SIG-M5 (cell line): ENCODE results near the gene LPGAT1.
"Not testable (repeated sequence)": the region's sequence is repeated elsewhere in the genome, so short reads cannot be mapped to it uniquely, and the experiment has no call there.

Experiments
- DNase-seq: peaks from one replicate; lab custom pipeline; 2025; lab: John Stamatoyannopoulos, UW

Gene LPGAT1

DNA sequence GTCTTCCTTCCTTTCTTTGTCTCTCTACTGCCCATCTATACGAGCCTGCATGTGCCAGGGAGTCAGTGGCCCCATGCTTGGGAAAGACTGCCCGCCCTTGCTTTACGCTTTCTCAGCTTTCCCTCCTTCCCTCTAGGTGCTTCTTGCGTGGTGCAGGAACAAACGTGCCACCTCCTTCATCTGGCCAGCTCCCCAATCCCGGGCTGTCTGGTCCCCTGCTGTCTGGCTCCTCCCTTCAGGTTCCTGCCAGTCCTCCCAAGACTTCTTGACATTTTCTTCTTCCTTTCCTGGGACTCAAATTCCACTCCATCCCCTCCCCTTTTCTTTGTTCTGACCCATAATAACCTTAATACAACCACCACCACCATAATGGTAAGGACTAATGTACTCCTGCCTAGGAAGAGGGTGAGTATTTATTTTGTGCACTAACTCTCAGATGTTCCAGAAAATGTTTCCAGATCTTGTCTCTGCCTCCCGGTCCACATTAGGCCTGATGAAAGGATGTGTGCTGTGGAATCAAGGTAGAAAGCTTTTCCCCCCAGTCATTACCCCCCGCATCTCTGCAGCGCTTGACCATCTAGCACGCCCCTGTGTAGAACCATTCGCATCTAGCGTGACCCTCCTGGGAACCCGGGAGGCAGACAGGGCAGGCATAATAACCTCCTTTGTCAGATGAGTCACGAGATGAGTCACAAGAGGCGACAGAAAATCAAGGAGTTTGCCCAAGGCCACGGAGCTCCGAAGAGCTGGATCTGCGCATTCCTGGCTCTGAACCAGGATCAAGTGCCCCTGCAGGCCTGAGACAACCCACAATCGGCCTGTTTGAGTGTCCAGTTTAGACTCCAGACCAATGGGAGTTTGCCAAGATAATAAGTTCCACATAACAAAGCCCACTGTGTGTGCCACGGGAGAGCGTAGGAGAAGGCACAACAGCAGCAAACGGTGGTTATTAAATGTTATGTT is 95.1 kb downstream of the LPGAT1 start:
- no peak for DNase-seq

- no peak for DNase-seq
Observed at GRCh38 chr1:211734791-211735190, 95.8 kb downstream of the LPGAT1 start.

DNA sequence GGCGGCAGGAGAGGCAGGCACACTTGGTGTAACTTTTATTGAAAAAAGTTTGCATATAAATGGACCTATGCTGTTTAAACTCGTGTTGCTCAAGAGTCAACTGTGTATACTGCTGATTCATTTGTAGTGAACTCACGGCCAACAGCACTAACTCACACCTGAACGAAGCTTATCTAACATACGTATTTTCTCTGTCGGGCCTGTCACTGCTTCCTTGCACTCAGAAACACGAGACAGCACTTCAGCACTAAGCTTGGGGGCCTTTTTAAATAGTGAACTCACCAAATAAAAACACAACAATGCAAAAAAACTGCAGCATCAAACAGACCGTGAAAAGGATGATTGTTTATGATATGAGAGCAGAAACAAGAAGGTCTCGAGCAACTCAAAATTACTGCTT is 96.2 kb downstream of the LPGAT1 start:
- DNase-seq = no peak

DNA sequence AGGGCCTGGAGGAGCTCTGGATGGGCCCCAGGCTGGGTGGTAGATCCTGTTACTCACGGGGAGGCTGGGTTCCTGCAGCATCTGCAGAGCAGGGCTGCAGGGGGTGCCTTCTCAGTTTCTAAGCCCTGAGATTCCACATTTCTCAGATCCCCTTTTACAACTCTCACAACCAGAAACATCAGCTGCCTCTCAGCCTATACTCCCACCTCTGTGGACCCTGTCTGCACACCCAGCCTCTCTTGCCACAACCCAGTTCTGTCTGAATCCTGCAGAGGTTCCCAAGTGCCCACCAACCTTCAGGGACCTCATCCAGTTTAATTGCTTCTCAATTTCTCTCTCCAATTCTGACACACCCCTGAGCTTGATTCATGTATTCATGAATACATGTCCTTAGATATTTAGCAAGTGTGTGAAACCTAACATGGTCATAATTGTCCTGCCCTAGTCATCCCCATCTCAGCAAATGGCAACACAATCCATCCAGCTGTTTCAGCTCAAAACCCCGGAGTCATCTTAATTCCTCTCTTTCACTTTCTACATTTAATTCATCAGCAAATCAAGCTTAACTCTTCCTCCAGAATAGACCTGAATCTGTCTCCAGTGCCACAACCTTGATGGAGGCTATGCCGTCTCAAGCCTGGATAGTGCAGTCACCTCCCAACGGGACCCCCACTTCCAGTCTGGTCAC is 98.1 kb downstream of the LPGAT1 start:
- DNase-seq = no peak

DNA sequence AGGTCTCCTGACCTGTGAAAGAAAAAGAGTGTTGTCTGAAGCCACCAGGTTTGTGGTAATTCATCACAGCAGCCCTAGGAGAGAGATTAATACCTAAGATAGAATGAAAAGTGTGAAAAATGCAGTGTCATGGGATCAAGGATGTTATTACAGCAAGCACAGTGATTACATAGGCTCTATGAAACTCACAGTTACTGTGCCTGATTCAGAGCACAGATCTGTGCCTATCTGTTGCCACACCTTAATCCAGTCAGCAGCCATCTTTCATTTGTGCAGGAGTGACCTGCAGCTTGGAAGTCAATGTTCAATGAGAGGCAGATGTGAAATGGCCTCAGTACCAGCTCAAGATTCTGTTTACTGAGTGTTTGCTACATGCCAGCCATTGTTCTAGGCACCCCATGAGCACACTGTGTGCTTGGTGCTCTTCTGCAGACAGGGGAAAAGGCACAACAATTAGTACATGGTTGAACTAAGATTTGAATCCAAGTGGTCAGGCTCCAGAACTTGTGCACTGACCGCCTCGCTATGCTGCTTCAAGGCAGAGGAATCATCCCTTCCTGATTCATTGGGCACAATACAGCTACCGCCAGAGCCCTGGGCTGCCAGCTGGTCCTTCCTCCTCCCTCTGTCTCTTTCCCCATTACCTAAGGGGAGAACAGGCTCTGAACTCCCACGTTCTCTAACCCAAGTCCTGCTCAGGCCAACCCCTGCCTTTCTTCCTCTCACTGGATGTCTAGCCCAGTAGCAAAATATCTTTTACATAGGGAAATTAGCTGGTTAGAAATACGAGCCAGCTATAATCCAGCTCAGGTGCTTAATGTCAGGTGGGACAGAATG is 98.9 kb downstream of the LPGAT1 start:
- no peak for DNase-seq

GRCh38 chr1:211730347-211730746 is 100.2 kb downstream of the LPGAT1 start:
- DNase-seq = no peak

- DNase-seq = no peak
Observed at GRCh38 chr1:211729238-211729637, 101.3 kb downstream of the LPGAT1 start.

DNA sequence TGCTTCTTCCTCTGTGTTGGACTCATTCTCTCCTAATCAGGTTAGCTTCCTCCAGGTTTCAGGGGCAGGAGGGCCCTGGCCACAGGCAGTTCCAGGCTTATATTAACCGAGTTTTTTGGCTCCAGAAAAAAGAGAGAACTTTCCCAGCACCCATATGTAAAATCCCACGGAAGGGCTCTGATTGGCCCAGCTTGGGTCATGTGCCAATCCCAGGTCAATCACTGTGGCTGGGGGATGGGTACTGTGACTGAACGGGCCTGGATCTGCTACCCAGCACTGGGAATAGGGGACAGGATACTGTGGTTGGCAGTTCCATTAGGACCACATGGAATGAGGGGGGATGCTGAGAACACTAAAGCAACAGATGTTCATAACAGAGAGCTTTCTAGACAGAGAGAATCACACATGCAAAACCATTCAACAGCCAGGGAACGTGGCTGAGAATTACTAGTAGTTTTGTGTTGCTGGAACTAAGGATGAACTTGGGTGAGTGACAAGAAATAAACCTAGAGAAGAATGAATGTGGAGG is 104.0 kb downstream of the LPGAT1 start:
- no peak for DNase-seq

GRCh38 chr1:211724687-211725196 is 105.8 kb downstream of the LPGAT1 start:
- DNase-seq = no peak

DNA sequence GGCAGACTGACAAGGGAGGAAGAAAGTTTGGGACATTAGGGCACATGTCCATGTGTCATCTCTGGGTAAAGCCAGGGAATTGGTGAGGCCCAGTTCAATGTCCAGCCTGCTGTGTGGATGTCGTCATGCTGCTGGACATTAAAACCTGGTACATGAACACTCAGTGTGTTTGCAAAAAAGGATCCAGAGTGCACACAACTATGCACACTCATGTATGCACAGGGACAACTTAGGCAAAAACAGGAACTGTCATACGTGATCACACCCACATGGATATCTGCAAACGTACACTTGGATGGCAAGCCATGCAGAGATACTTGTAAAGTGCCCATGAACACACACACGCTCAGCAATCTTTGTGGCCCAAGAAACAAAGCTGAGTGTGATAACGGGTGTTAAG is 107.3 kb downstream of the LPGAT1 start:
- DNase-seq = no peak

GRCh38 chr1:211722277-211723175 is 108.0 kb downstream of the LPGAT1 start:
- DNase-seq = no peak

DNA sequence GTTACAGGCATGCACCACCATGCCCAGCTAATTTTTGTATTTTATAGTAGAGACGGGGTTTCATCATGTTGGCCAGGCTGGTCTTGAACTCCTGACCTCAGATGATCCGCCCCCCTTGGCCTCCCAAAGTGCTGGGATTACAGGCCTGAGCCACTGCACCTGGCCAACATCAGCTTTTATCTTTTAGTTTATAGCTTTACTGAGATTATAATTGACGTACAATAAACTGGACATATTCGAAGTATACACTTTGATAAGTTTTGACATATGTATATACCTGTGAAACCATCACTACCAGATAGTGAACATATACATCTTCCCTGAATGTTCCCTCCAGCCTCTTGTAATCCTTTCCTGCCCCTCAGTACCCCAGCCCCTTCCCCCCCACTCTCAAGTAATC is 114.0 kb downstream of the LPGAT1 start:
- DNase-seq = not testable (repeated sequence)

GRCh38 chr1:211715971-211716370 is 114.6 kb downstream of the LPGAT1 start:
- no peak for DNase-seq

GRCh38 chr1:211714154-211714553 is 116.4 kb downstream of the LPGAT1 start:
- DNase-seq = no peak

DNA sequence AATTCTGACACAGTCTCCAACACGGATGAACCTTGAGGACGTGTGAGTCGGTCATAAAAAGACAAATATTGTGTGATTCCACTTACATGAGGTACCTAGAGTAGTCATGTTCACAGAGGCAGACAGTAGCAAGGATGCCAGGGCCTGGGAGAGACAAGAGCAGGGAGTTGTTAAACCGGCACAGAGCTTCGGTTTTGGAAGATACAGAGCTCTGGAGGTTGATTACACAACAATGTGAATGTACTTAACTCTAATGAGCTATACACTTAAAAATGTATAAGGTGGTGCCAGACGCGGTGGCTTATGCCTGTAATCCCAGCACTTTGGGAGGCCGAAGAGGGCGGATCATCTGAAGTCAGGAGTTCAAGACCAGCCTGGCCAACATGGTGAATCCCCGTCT is 117.3 kb downstream of the LPGAT1 start:
- no peak for DNase-seq

DNA sequence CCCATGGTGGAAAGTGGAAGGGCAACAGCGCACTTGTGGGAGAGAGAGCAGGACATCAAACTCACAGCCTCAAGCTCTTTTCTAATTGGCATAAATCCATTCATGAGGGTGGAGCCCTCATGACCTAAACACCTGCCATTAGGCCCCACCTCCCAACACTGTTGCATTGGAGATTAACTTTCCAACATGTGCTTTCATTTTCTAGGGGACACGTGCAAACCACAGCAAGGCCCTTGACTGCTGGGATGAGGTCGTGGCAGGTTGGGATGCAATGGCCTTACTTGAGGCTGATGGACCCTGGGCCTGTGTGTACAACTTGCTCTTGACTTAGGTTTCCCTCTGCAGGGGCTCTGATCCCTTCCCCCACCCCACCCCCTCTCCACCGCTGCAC is 119.3 kb downstream of the LPGAT1 start:
- no peak for DNase-seq

DNA sequence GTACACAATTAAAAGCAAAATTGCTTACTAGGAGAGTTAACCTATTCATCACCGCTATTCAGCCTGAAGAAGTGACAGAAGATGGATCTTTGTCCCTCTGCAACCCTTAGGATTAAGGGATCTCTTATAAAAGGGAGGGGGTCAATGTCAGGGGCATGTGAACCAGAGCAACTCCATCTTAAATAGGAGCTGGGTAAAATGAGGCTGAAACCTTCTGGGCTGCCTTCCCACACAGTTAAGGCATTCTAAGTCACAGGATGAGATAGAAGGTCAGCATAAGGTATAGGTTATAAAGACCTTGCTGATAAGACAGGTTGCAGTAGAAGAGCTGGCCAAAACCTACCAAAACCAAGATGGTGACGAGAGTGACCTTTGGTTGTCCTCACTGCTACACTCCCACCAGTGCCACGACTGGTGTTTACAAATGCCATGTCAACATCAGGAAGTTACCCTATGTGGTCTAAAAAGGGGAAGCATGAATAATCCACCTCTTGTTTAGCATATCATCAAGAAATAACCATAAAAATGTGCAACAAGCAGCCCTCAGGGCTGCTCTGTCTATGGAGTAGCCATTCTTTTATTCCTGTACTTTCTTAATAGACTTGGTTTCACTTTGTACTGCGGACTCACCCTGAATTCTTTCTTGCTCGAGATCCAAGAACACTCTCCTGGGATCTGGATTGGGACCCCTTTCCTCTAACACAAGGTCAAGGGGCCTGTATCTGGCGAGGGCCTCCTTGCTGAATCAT is 119.8 kb downstream of the LPGAT1 start:
- DNase-seq = peak; percentile 22

GRCh38 chr1:211708926-211709325 is 121.6 kb downstream of the LPGAT1 start:
- no peak for DNase-seq

DNA sequence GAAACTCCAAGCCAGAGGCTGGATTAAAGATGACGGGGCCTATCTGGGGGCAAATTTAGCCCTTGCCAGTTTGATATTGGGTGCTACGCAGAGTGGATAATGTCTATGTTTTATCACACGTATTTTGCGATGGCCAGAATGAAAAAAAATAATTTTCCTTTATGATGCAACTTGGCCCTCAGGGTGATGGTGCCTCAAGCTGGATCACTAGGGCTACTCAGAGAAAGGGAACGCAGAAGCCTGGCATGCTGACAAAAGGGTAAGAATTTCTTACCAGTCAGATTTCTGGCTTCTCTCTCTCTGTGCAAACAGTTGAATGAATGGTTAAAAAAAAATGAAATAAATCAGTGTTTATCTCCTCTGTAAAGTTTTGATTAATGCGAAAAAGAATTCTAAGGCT is 122.6 kb downstream of the LPGAT1 start:
- DNase-seq = no peak

DNA sequence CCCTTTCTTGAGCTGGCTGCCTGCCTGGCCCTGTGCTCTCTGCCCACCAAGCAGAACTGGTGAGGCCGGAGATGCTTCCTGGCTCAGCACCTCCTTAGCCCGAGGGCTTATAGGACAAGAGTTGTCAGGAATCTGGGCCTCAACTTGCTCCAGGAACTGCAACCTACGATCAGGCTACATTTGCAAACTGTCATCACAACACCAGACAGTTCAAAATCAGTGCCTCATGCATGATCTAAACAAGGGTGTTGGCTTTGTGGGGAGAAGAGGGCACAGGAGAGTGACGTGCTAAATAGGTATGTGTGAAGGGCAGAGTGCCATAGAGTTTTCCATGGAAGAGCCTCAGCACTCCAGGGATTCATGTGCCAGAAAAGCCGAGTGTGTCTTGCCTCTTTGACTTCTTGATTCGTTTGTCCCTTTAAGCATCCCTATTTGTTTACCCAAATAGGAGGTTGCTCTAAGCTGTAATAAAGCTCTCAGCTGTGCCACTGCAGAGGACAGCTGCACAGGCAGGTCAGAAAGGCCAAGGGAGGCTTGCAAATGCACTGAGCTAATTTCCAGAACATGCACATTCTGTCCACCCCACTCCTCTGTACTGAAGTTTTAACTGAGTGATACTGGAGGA is 125.0 kb downstream of the LPGAT1 start:
- DNase-seq = no peak
